Measurements from ENCODE around the gene UBE2K. TPM values are rescaled to one million over a fixed set of nuclear protein-coding genes. Genes with fewer than 3 reads are reported as not detected.

The UBE2K gene, protein sequence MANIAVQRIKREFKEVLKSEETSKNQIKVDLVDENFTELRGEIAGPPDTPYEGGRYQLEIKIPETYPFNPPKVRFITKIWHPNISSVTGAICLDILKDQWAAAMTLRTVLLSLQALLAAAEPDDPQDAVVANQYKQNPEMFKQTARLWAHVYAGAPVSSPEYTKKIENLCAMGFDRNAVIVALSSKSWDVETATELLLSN
- 28.0 and 28.3 TPM in 2 replicates for total RNA-seq

DNA sequence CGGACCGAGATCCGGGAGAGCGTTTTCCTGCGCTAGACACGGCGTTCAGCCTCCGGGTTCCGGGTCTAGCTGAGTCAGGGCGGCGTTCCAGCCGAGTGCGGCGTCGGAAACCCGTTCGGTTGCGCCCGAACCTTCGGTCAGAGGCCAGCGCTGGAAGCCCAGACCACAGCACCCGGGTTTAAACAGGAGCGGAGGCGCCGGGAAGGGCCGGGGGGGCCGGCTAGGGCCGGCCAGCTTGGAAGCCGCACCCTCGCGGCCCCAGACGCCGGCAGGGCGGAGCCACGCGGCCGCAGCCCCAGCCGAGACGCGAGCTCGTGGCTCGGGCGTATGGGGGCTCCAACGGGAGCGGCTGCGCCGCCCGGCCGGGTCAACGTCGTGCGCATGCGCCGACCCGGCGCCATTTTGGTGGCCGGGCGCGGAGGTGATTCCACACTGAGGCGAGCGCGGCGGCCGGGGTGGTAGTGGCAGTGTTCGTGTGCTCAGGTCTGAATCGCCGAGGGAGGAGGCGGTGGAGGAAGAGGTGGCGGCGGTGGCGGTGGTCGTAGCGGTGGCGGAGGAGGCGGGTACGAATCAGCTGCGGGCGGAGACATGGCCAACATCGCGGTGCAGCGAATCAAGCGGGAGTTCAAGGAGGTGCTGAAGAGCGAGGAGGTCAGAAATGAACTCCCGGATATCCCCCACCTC, at the start of gene UBE2K:
Gene UBE2K, plus strand, starts transcription at position 397 of the 684 bp plus-strand sequence. Its CDS starts 192 bp downstream, at position 589.

Other genes with a start within 250 kb of the UBE2K start
- gene RPL9, start 239.2 kb upstream of the UBE2K start, total RNA-seq, result 4,418 and 7,032 TPM in 2 replicates
- 7.6 and 14.9 TPM in 2 replicates for gene LIAS, start 239.1 kb upstream of the UBE2K start, total RNA-seq
- gene UGDH, start 170.7 kb upstream of the UBE2K start, total RNA-seq, result 73.9 and 125 TPM in 2 replicates
- gene SMIM14, start 59.3 kb upstream of the UBE2K start, total RNA-seq, result 14.7 and 28.8 TPM in 2 replicates